Measurements from ENCODE around the gene TTC27.
"Not testable (repeated sequence)": the region's sequence is repeated elsewhere in the genome, so short reads cannot be mapped to it uniquely, and the experiment has no call there.

TTC27 gene

GRCh38 chr2:32852856-32853255 is 225.0 kb downstream of the TTC27 start:
- no peak for DNase-seq (ENCODE audit: low read depth)

GRCh38 chr2:32856891-32857290 is 229.0 kb downstream of the TTC27 start:
- no peak for DNase-seq (ENCODE audit: low read depth)

- DNase-seq (ENCODE audit: low read depth), result no peak
Observed at GRCh38 chr2:32858713-32859112, 230.9 kb downstream of the TTC27 start.

- no peak for DNase-seq (ENCODE audit: low read depth)
Observed at GRCh38 chr2:32860385-32860784, 232.5 kb downstream of the TTC27 start.

- no peak for DNase-seq (ENCODE audit: low read depth)
Observed at GRCh38 chr2:32862269-32863055, 234.6 kb downstream of the TTC27 start.

GRCh38 chr2:32863326-32863725 is 235.5 kb downstream of the TTC27 start:
- no peak for DNase-seq (ENCODE audit: low read depth)

GRCh38 chr2:32863803-32864202 is 236.0 kb downstream of the TTC27 start:
- DNase-seq (ENCODE audit: low read depth), result no peak

- peak; percentile 79 for DNase-seq (ENCODE audit: low read depth)
Observed at GRCh38 chr2:32864334-32865111, 236.7 kb downstream of the TTC27 start.

GRCh38 chr2:32865399-32866068 is 237.7 kb downstream of the TTC27 start:
- DNase-seq (ENCODE audit: low read depth), result peak; percentile 95

GRCh38 chr2:32866462-32866861 is 238.6 kb downstream of the TTC27 start:
- not testable (repeated sequence) for DNase-seq (ENCODE audit: low read depth)
